GM10266 (cell line): Measurements from ENCODE around the gene VPS13D.
"Not testable (repeated sequence)": the region's sequence is repeated elsewhere in the genome, so short reads cannot be mapped to it uniquely, and the experiment has no call there.

ENCODE experiments used
- DNase-seq: peaks from one replicate; pipeline ENCODE4 v3.0.0; 2012; ENCODE audit errors: extremely low spot score
- TF ChIP-seq, protein P1 (sequence below): IDR thresholded peaks from 2 replicates; pipeline ENCODE4 v1.5.1; 2012; ENCODE audit warnings: mild to moderate bottlenecking, low read depth; ENCODE audit not compliant: control insufficient read depth, insufficient read depth; ENCODE audit errors: missing control alignments

VPS13D gene

GRCh38 chr1:12376236-12377045 is 146.6 kb downstream of the VPS13D start:
- DNase-seq, result no peak

DNA sequence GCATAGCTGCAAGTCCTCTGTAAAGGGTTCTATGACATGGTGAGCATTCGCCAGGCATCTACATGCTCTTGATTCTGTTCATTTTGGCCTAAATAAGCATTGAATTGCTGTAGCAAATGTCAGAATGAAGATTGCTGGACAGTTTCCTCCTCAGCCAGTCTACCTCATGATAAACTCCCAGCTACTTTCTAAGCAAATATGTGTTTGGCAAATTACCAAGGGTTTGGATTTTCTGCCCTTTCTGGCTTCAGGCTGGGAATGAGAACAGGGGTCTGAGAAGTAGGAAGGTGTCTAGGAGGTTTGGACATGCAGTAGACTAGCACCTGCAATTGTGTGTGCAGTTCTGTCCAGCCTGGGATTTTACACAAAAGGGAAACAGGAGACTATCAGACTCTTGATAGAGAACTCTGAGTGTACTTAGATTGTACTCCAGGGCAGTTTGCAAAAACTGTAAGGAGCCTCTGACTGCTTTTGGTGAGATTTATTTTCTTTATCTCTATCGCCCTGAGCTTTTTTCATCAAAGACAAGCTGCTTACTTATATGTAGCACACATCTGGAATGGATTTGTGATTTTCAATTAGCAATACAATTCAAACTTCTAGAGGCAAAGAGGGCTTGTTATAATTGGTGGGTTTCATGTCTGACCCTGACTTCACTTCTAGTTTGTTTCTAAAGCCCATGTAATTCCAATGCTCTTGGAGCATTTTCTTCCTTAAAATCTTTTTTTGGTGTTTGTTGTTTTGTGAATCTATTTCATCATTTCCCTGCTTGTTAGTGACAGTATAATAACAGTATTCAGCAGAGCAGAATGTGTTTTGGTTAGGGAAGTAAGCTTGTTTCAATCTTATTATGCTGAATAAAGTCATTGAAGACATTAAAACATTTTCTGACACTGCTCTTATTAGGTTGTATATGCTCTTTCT is 150.8 kb downstream of the VPS13D start:
- TF ChIP-seq, protein P1, sequence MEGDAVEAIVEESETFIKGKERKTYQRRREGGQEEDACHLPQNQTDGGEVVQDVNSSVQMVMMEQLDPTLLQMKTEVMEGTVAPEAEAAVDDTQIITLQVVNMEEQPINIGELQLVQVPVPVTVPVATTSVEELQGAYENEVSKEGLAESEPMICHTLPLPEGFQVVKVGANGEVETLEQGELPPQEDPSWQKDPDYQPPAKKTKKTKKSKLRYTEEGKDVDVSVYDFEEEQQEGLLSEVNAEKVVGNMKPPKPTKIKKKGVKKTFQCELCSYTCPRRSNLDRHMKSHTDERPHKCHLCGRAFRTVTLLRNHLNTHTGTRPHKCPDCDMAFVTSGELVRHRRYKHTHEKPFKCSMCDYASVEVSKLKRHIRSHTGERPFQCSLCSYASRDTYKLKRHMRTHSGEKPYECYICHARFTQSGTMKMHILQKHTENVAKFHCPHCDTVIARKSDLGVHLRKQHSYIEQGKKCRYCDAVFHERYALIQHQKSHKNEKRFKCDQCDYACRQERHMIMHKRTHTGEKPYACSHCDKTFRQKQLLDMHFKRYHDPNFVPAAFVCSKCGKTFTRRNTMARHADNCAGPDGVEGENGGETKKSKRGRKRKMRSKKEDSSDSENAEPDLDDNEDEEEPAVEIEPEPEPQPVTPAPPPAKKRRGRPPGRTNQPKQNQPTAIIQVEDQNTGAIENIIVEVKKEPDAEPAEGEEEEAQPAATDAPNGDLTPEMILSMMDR, result no peak

More at GRCh38 chr1:12376236-12377045, 146.6 kb downstream of the VPS13D start:
- TF ChIP-seq, protein P1, result no peak

GRCh38 chr1:12383001-12383400 is 153.2 kb downstream of the VPS13D start:
- TF ChIP-seq, protein P1, result no peak
- DNase-seq, result no peak

More for the DNA sequence above, 150.8 kb downstream of the VPS13D start:
- no peak for DNase-seq

GRCh38 chr1:12383786-12384185 is 154.0 kb downstream of the VPS13D start:
- TF ChIP-seq, protein P1, result no peak
- no peak for DNase-seq

- TF ChIP-seq, protein P1, result no peak
- DNase-seq, result no peak
Observed at GRCh38 chr1:12384836-12385456, 155.1 kb downstream of the VPS13D start.

DNA sequence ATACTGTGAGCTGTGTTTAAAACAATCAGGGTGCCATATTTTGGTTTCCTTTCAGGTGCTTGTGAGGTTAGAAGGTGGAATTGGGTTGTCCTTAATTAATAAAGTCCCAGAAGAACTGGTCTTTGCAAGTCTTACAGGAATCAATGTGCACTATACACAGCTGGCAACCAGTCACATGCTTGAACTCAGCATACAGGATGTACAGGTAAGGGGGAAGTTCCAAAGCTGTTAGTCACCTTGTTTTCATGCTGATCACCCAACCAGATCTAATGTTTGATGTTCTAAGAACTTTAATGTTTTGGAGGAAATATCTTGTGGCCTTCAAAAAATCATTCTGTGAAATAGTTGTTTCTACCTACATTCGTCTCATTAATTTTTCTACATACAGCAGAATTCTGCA is 156.3 kb downstream of the VPS13D start:
- DNase-seq, result no peak
- TF ChIP-seq, protein P1, result no peak

- TF ChIP-seq, protein P1, result no peak
- DNase-seq, result no peak
Observed at GRCh38 chr1:12387641-12388040, 157.8 kb downstream of the VPS13D start.

GRCh38 chr1:12390296-12390695 is 160.5 kb downstream of the VPS13D start:
- DNase-seq, result not testable (repeated sequence)
